SK-N-SH (cell line): Measurements from ENCODE around the gene NDUFA6. TPM values are rescaled to one million over a fixed set of nuclear protein-coding genes. Genes with fewer than 3 reads are reported as not detected.

Experiments
- CTCF ChIA-PET: fragments of 300-600, 350-600 bp; formaldehyde crosslinking; extraction: SDS; loops from one replicate; lab custom pipeline; 2021; lab: Yijun Ruan, JAX
- POLR2A ChIA-PET: fragments of 350-600 bp; sonication (Branson Sonifier 250); formaldehyde crosslinking; extraction: SDS; loops from one replicate; lab custom pipeline; 2020; ENCODE audit warnings: antibody characterized with exemption, inconsistent platforms; lab: Yijun Ruan, JAX
- DNase-seq: peaks from one replicate; pipeline ENCODE4 v3.0.0; 2012
- H2AFZ ChIP-seq: fragments of 200-600 bp; sonication (generic); 2 replicates; pipeline ENCODE4 v1.8.1; 2016; ENCODE audit warnings: antibody characterized with exemption, mild to moderate bottlenecking, low read depth
- H3F3A ChIP-seq: fragments of 200-600 bp; sonication (generic); replicated peaks from 2 replicates; pipeline ENCODE3; 2016; ENCODE audit warnings: antibody characterized with exemption, mild to moderate bottlenecking; ENCODE audit not compliant: insufficient read depth
- H3K27ac ChIP-seq, 2 experiments: fragments of 200-500 bp in 1 of 2; fragments of 200-600 bp in 1 of 2; sonication (Bioruptor generic) in 1 of 2; sonication (generic), shearing (Covaris generic) in 1 of 2; 2 replicates each; pipeline versions ENCODE4 v1.5.1 to v1.6.1; 2014 to 2016; ENCODE audit warnings: low read depth in 2 of 2, inconsistent platforms in 1 of 2, low read length in 1 of 2, mild to moderate bottlenecking in 1 of 2, mixed read lengths in 1 of 2
- H3K27me3 ChIP-seq: fragments of 200-600 bp; sonication (generic), shearing (Covaris generic); 2 replicates; pipeline ENCODE4 v1.6.1; 2016; ENCODE audit warnings: mixed run types; ENCODE audit not compliant: insufficient read depth
- H3K36me3 ChIP-seq, 2 experiments: fragments of 200-500 bp in 1 of 2; fragments of 200-600 bp in 1 of 2; sonication (Bioruptor generic) in 1 of 2; sonication (generic) in 1 of 2; replicated peaks in 1 of 2; 2 replicates each; pipeline versions ENCODE3 to v1.5.1; 2014 to 2016; ENCODE audit warnings: low read length in 1 of 2, mild to moderate bottlenecking in 1 of 2; ENCODE audit not compliant: insufficient read depth in 2 of 2, control insufficient read depth in 1 of 2
- H3K4me1 ChIP-seq, 2 experiments: fragments of 200-500 bp in 1 of 2; fragments of 200-600 bp in 1 of 2; sonication (Bioruptor generic) in 1 of 2; sonication (generic), shearing (Covaris generic) in 1 of 2; 2 replicates each; pipeline versions ENCODE4 v1.5.1 to v1.6.1; 2014 to 2016; ENCODE audit warnings: low read depth in 1 of 2, low read length in 1 of 2, mixed run types in 1 of 2; ENCODE audit not compliant: insufficient read depth in 2 of 2, control insufficient read depth in 1 of 2
- H3K4me2 ChIP-seq: fragments of 200-600 bp; sonication (generic), shearing (Covaris generic); 2 replicates; pipeline ENCODE4 v1.6.1; 2017; ENCODE audit warnings: mixed run types
- H3K4me3 ChIP-seq, 2 experiments: fragments of 200-500 bp in 1 of 2; fragments of 200-600 bp in 1 of 2; sonication (Bioruptor generic) in 1 of 2; sonication (generic), shearing (Covaris generic) in 1 of 2; 2 replicates each; pipeline versions ENCODE4 v1.5.1 to v1.8.1; 2014 to 2016; ENCODE audit warnings: low read depth in 2 of 2, inconsistent platforms in 1 of 2, low read length in 1 of 2, mild to moderate bottlenecking in 1 of 2, mixed read lengths in 1 of 2, moderate library complexity in 1 of 2
- H3K79me2 ChIP-seq: fragments of 200-600 bp; sonication (generic); 2 replicates; pipeline ENCODE4 v1.8.1; 2017; ENCODE audit warnings: mild to moderate bottlenecking; ENCODE audit not compliant: insufficient read depth
- H3K9ac ChIP-seq: fragments of 200-600 bp; sonication (generic); 2 replicates; pipeline ENCODE4 v1.6.1; 2017; ENCODE audit warnings: mixed run types
- H3K9me2 ChIP-seq: fragments of 200-600 bp; sonication (generic); 2 replicates; pipeline ENCODE4 v1.6.1; 2017; ENCODE audit warnings: mixed run types
- H3K9me3 ChIP-seq: fragments of 200-600 bp; sonication (generic); 2 replicates; pipeline ENCODE4 v1.6.1; 2017; ENCODE audit warnings: mixed run types, mild to moderate bottlenecking, moderate library complexity
- H4K20me1 ChIP-seq: fragments of 200-600 bp; sonication (generic); 2 replicates; pipeline ENCODE4 v1.6.1; 2017; ENCODE audit warnings: mild to moderate bottlenecking, mixed run types; ENCODE audit not compliant: insufficient read depth
- ELF1 ChIP-seq: IDR thresholded peaks from 2 replicates; pipeline ENCODE4 v1.4.0; 2012
- EZH2phosphoT487 ChIP-seq: fragments of 200-600 bp; sonication (generic); IDR thresholded peaks from 2 replicates; pipeline ENCODE4 v1.6.1; 2017; ENCODE audit warnings: low read depth, mixed run types, mild to moderate bottlenecking, antibody characterized with exemption, moderate library complexity, borderline replicate concordance
- GABPA ChIP-seq: IDR thresholded peaks from 2 replicates; pipeline ENCODE4 v1.4.0; 2012; ENCODE audit warnings: low read depth, mild to moderate bottlenecking
- IRF3 ChIP-seq: fragments of 150-350 bp; IDR thresholded peaks from 2 replicates; pipeline ENCODE4 v1.6.1; 2016; ENCODE audit warnings: mild to moderate bottlenecking, low read depth, low read length
- JUND ChIP-seq: IDR thresholded peaks from 2 replicates; pipeline ENCODE4 v1.4.0; 2012
- MAX ChIP-seq: IDR thresholded peaks from 2 replicates; pipeline ENCODE4 v1.4.0; 2012; ENCODE audit warnings: low read depth
- NFIC ChIP-seq: IDR thresholded peaks from 2 replicates; pipeline ENCODE4 v1.4.0; 2012; ENCODE audit warnings: borderline replicate concordance
- NRF1 ChIP-seq: IDR thresholded peaks from 2 replicates; pipeline ENCODE4 v1.6.1; 2012; ENCODE audit warnings: low read depth, mild to moderate bottlenecking, low read length
- RFX5 ChIP-seq: IDR thresholded peaks from 2 replicates; pipeline ENCODE4 v1.6.1; 2012; ENCODE audit warnings: mild to moderate bottlenecking, improper control_type of control experiment, low read length
- RXRA ChIP-seq: IDR thresholded peaks from 2 replicates; pipeline ENCODE4 v1.4.0; 2012; ENCODE audit warnings: low read depth, mild to moderate bottlenecking, borderline replicate concordance
- TCF12 ChIP-seq: IDR thresholded peaks from 2 replicates; pipeline ENCODE4 v1.4.0; 2012
- TEAD4 ChIP-seq: IDR thresholded peaks from 2 replicates; pipeline ENCODE4 v1.4.0; 2012; ENCODE audit warnings: mild to moderate bottlenecking, borderline replicate concordance; ENCODE audit not compliant: insufficient read depth
- YY1 ChIP-seq: IDR thresholded peaks from 2 replicates; pipeline ENCODE4 v1.4.0; 2012; ENCODE audit warnings: low read depth, mild to moderate bottlenecking
- ZBTB33 ChIP-seq: IDR thresholded peaks from 2 replicates; pipeline ENCODE4 v1.4.0; 2012; ENCODE audit warnings: low read depth, borderline replicate concordance
- WGBS: methylation state at CpG from one replicate; pipeline ENCODE4 v1.1.6; 2017; ENCODE audit warnings: low lambda C conversion rate; 5-methylcytosine and 5-hydroxymethylcytosine counted together
- polyA plus RNA-seq, 3 experiments: library from polyadenylated mRNA; depleted of rRNA; stranded (reverse); fragments of >200 nt; gene quantifications; 2 replicates each; pipeline ENCODE4 v1.2.3, GENCODE V29; 2012

Gene NDUFA6
- polyA plus RNA-seq, 1 of the 3 experiments (the other 2 are of a cell fraction) = 42.0 TPM

- no peak; the same call in 1 of the 2 replicates for TF ChIP-seq MAX
- no peak for TF ChIP-seq IRF3
- no peak for TF ChIP-seq GABPA
- TF ChIP-seq NRF1 = no peak
- no peak for TF ChIP-seq EZH2phosphoT487
- no peak for TF ChIP-seq RXRA
Observed at GRCh38 chr22:42069801-42070516, 20.6 kb downstream of the NDUFA6 start (continued).

- TF ChIP-seq NFIC = no peak
- no peak for TF ChIP-seq TCF12
- no peak for TF ChIP-seq MAX
- no peak for TF ChIP-seq RFX5
- TF ChIP-seq JUND = no peak
- TF ChIP-seq YY1 = no peak
- no peak for TF ChIP-seq ELF1
- TF ChIP-seq TEAD4 = no peak
- TF ChIP-seq ZBTB33 = no peak
- no peaks in the 10 kb centered on the region for H3F3A ChIP-seq
- no peak overlapping the region for H2AFZ ChIP-seq
- no peaks in the 10 kb centered on the region for H3K36me3 ChIP-seq
- no peak overlapping the region for H3K27ac ChIP-seq
- H3K79me2 ChIP-seq = no peaks in the 10 kb centered on the region
- H3K9ac ChIP-seq = no peak overlapping the region
- peaks cover 8% of the 10 kb centered on the region in 2 experiments; a peak in 2 of 4 replicates for H3K4me1 ChIP-seq
- H3K9me2 ChIP-seq = no peaks in the 10 kb centered on the region
- CTCF ChIA-PET = no interaction called here
- no CpG with 5 or more reads among the region's 4 CpGs for WGBS
- H4K20me1 ChIP-seq = no peaks in the 10 kb centered on the region
- POLR2A ChIA-PET = no interaction called here
- H3K9me3 ChIP-seq = no peaks in the 10 kb centered on the region
- H3K27me3 ChIP-seq = no peaks in the 10 kb centered on the region
- no peak overlapping the region for H3K4me3 ChIP-seq
- no peak overlapping the region for H3K4me2 ChIP-seq
- DNase-seq = no peak
Observed at GRCh38 chr22:42068291-42068690, 22.3 kb downstream of the NDUFA6 start.
